Adrenal gland (tissue), 5 donors: ENCODE data around the gene ARHGAP26.

Experiments used
- CTCF ChIP-seq, 6 experiments: fragments of 450-650 bp in 4 of 6; fragments of 200-600 bp in 2 of 6; sonication (generic) in 1 of 6; IDR thresholded peaks; 1 replicate in 5 of 6; 2 replicates in 1 of 6; pipeline versions ENCODE4 v1.5.1 to v1.8.0; 2016 to 2021; ENCODE audit warnings: antibody characterized with exemption in 6 of 6, mild to moderate bottlenecking in 2 of 6, moderate library complexity in 1 of 6
- POLR2A ChIP-seq, 2 donors: fragments of 450-650 bp; IDR thresholded peaks; one replicate each; pipeline ENCODE4 v1.6.1; 2017; ENCODE audit warnings: antibody characterized with exemption in 2 of 2, mild to moderate bottlenecking in 2 of 2, moderate library complexity in 1 of 2
- donor health status: DM: no; HTN: no; CAD: no.

- TF ChIP-seq CTCF (IDR thresholded peaks at IDR 0.05) (no peak), POLR2A (IDR thresholded peaks at IDR 0.05) (no peak)
Measured at GRCh38 chr5:143057580-143057999, 287.4 kb downstream of the ARHGAP26 start.
